Neural cell (in vitro differentiated cells): ENCODE results near the gene SDF4.

Experiments
- CTCF ChIP-seq: fragments of 450-650 bp; IDR thresholded peaks from 2 replicates; pipeline ENCODE4 v1.5.1; 2014; ENCODE audit warnings: antibody characterized with exemption, mild to moderate bottlenecking, moderate library complexity; ENCODE audit not compliant: poor library complexity, severe bottlenecking
- EP300 ChIP-seq: fragments of 450-650 bp; conservative IDR thresholded peaks from 2 replicates; pipeline ENCODE4 v1.6.1; 2014; ENCODE audit warnings: antibody characterized with exemption, mild to moderate bottlenecking, moderate library complexity; ENCODE audit not compliant: poor library complexity, severe bottlenecking
- EZH2 ChIP-seq: fragments of 200-600, 300-800 bp; shearing (Covaris generic), sonication (generic); IDR thresholded peaks from 2 replicates; pipeline ENCODE4 v1.6.1; 2014; ENCODE audit warnings: antibody characterized with exemption, low read length, borderline replicate concordance, mild to moderate bottlenecking; ENCODE audit not compliant: insufficient read depth, poor library complexity, severe bottlenecking
- MXI1 ChIP-seq: fragments of 450-650 bp; conservative IDR thresholded peaks from 2 replicates; pipeline ENCODE4 v1.6.1; 2014; ENCODE audit warnings: antibody characterized with exemption, mild to moderate bottlenecking; ENCODE audit not compliant: poor library complexity, severe bottlenecking
- POLR2AphosphoS5 ChIP-seq: IDR thresholded peaks from 2 replicates; pipeline ENCODE4 v1.6.1; 2012
- RAD21 ChIP-seq: fragments of 450-650 bp; conservative IDR thresholded peaks from 2 replicates; pipeline ENCODE4 v1.6.1; 2014; ENCODE audit warnings: antibody characterized with exemption, mild to moderate bottlenecking, moderate library complexity
- REST ChIP-seq: IDR thresholded peaks from 2 replicates; pipeline ENCODE4 v1.6.1; 2012; ENCODE audit warnings: borderline replicate concordance
- SMC3 ChIP-seq: fragments of 450-650 bp; conservative IDR thresholded peaks from 2 replicates; pipeline ENCODE4 v1.6.1; 2014; ENCODE audit warnings: antibody characterized with exemption, mild to moderate bottlenecking, moderate library complexity; ENCODE audit not compliant: poor library complexity
- TAF1 ChIP-seq: IDR thresholded peaks from 2 replicates; pipeline ENCODE4 v1.6.1; 2012; ENCODE audit warnings: low read depth

GRCh38 chr1:1253972-1254666 is 22.3 kb upstream of the SDF4 start:
- TF ChIP-seq TAF1 (no peak), CTCF (no peak), EZH2 (no peak), EP300 (no peak), REST (no peak), POLR2AphosphoS5 (no peak), SMC3 (no peak), RAD21 (no peak), MXI1 (no peak)
